ENCODE measurements around the gene HEMK1. TPM values are rescaled to one million over a fixed set of nuclear protein-coding genes. Genes with fewer than 3 reads are reported as not detected.

Gene HEMK1
- total RNA-seq, 1 donor from 2014 or later = 28.3 TPM

GRCh38 chr3:50539356-50540286, 29.7 kb upstream of the HEMK1 start:
- Histone ChIP-seq H3K4me1 (no peaks in the 10 kb centered on the region), H3K27me3 (no peaks in the 10 kb centered on the region), H3K27ac (no peak overlapping the region), H3K36me3 (no peaks in the 10 kb centered on the region), H3K9me3 (no peaks in the 10 kb centered on the region), H3K4me3 (no peak overlapping the region)
- intact Hi-C loops (cut with DNase I) = loop anchor here (10.0 kb wide), 1 partner anchor 105 kb away; no protein-coding TSS in a partner anchor
- DNase-seq (no peak), ATAC-seq (no peak)
- TF ChIP-seq, protein P1, sequence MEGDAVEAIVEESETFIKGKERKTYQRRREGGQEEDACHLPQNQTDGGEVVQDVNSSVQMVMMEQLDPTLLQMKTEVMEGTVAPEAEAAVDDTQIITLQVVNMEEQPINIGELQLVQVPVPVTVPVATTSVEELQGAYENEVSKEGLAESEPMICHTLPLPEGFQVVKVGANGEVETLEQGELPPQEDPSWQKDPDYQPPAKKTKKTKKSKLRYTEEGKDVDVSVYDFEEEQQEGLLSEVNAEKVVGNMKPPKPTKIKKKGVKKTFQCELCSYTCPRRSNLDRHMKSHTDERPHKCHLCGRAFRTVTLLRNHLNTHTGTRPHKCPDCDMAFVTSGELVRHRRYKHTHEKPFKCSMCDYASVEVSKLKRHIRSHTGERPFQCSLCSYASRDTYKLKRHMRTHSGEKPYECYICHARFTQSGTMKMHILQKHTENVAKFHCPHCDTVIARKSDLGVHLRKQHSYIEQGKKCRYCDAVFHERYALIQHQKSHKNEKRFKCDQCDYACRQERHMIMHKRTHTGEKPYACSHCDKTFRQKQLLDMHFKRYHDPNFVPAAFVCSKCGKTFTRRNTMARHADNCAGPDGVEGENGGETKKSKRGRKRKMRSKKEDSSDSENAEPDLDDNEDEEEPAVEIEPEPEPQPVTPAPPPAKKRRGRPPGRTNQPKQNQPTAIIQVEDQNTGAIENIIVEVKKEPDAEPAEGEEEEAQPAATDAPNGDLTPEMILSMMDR (IDR thresholded peaks at IDR 0.05) = no peak

DNA sequence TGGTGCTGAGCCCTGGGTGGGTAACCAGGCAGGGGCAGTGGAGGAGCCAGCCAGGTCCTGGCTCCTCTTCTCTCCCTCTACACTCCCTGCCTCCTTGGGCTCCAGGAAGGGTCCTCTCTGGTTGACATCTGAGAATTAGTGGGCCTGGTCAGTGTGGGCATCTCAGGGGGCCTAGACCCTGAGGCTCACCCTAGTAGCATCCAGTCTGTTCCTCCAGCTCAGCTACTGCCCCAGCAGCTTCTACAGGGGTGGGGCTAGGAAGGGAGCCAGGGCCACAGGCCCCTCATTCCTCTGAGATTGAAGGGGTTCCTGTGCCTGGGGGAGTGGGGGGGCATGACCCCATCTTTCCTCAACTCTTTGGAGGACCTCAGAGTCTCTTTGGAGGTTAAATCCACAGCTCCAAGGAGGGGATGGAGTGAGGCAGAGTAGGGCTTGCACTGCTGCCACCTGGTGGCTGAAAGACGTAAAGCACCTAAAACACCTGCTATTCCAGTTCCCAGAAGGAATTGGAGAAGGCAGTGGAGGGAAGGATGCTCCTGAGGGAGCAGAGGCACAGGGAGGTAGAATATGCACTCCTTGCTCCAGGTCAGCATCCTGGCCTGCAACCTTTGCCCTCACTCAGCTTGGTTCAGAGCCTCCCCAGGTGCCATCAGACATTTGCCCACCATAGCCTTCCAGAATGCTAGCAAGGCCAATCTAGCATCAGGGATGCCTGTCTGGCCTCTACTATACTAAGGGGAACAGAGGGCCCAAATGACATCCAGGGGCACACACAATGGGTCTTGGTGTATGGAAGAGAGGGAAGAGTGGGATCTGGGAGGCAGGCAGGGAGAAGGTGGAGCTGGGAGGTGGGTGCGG, 26.9 kb upstream of the HEMK1 start:
- intact Hi-C loops (cut with DNase I) = loop anchor here (10.0 kb wide), 1 partner anchor 108 kb away; no protein-coding TSS in a partner anchor
- no peaks in the 10 kb centered on the region for H3K9me3 ChIP-seq
- H3K27me3 ChIP-seq = no peaks in the 10 kb centered on the region
- DNase-seq (peak; percentile 74), ATAC-seq (peak; percentile 87)
- no peaks in the 10 kb centered on the region for H3K4me1 ChIP-seq
- H3K36me3 ChIP-seq = no peaks in the 10 kb centered on the region
- TF ChIP-seq, protein P1 (IDR thresholded peaks at IDR 0.05) = peak; percentile 90
- no peak overlapping the region for H3K27ac ChIP-seq
- H3K4me3 ChIP-seq = no peak overlapping the region

- Histone ChIP-seq H3K4me3 (no peak overlapping the region), H3K27ac (no peak overlapping the region), H3K9me3 (no peaks in the 10 kb centered on the region), H3K4me1 (no peaks in the 10 kb centered on the region), H3K36me3 (no peaks in the 10 kb centered on the region), H3K27me3 (no peaks in the 10 kb centered on the region)
- ATAC-seq (no peak), DNase-seq (no peak)
- TF ChIP-seq, protein P1 (IDR thresholded peaks at IDR 0.05) = no peak
- intact Hi-C loops (cut with DNase I) = loop anchor here (10.0 kb wide), 1 partner anchor 111 kb away; no protein-coding TSS in a partner anchor
Observed at GRCh38 chr3:50545781-50546180, 23.5 kb upstream of the HEMK1 start.

GRCh38 chr3:50549226-50549625, 20.1 kb upstream of the HEMK1 start:
- Histone ChIP-seq H3K4me3 (no peak overlapping the region), H3K27me3 (no peaks in the 10 kb centered on the region), H3K27ac (no peak overlapping the region), H3K36me3 (no peaks in the 10 kb centered on the region), H3K4me1 (no peaks in the 10 kb centered on the region), H3K9me3 (no peaks in the 10 kb centered on the region)
- intact Hi-C loops (cut with DNase I) = loop anchor here (10.0 kb wide), 1 partner anchor 114 kb away; no protein-coding TSS in a partner anchor
- ATAC-seq (no peak), DNase-seq (no peak)
- TF ChIP-seq, protein P1 (IDR thresholded peaks at IDR 0.05) = no peak

GRCh38 chr3:50550079-50550736, 19.1 kb upstream of the HEMK1 start:
- ATAC-seq = peak; percentile 72
- Histone ChIP-seq H3K4me3 (no peak overlapping the region), H3K27ac (no peak overlapping the region), H3K4me1 (no peaks in the 10 kb centered on the region), H3K36me3 (no peaks in the 10 kb centered on the region), H3K9me3 (no peaks in the 10 kb centered on the region), H3K27me3 (no peaks in the 10 kb centered on the region)
- intact Hi-C loops (cut with DNase I) = no loop called here
- peak; percentile 78 for DNase-seq
- TF ChIP-seq, protein P1 (IDR thresholded peaks at IDR 0.05) = peak; percentile 80

Data from upper lobe of right lung (tissue), 1 donor.